Thoracic aorta (tissue), 2 donors: ENCODE data around the gene MTA2. TPM values are rescaled to one million over a fixed set of nuclear protein-coding genes. Genes with fewer than 3 reads are reported as not detected.

Experiments
- ATAC-seq: fragments of 150-250 bp; one replicate; pipeline ENCODE4 v1.8.0; 2017; ENCODE audit warnings: low read depth; ENCODE audit not compliant: insufficient number of reproducible peaks, low FRiP score
- DNase-seq: peaks from one replicate; pipeline ENCODE4 v3.0.0-alpha.2; 2020; ENCODE audit warnings: low spot score
- H3K27ac ChIP-seq, 2 donors: fragments of 200-600 bp; sonication (generic); 1 replicate in 1 of 2; 2 replicates in 1 of 2; pipeline ENCODE4 v1.5.1; 2016; ENCODE audit warnings: mild to moderate bottlenecking in 2 of 2, moderate library complexity in 2 of 2
- H3K27me3 ChIP-seq: fragments of 200-600 bp; sonication (generic); replicated peaks from 2 replicates; pipeline ENCODE4 v1.6.0; 2016; ENCODE audit warnings: mild to moderate bottlenecking; ENCODE audit not compliant: insufficient read depth
- H3K36me3 ChIP-seq: fragments of 200-600 bp; sonication (generic); one replicate; pipeline ENCODE4 v1.5.1; 2016
- H3K4me1 ChIP-seq, 2 donors: fragments of 200-600 bp; sonication (generic); 1 replicate in 1 of 2; 2 replicates in 1 of 2; pipeline versions ENCODE4 v1.5.1 to v1.6.0; 2016; ENCODE audit warnings: low read depth in 2 of 2, mild to moderate bottlenecking in 1 of 2; ENCODE audit not compliant: control insufficient read depth in 1 of 2
- H3K4me3 ChIP-seq: fragments of 200-600 bp; sonication (generic); 2 replicates; pipeline ENCODE4 v1.5.1; 2016; ENCODE audit warnings: mild to moderate bottlenecking
- H3K9me3 ChIP-seq: fragments of 200-600 bp; sonication (generic); 2 replicates; pipeline ENCODE4 v1.5.1; 2016
- CTCF ChIP-seq: fragments of 200-600 bp; sonication (generic); IDR thresholded peaks from one replicate; pipeline ENCODE4 v1.5.1; 2019; ENCODE audit warnings: antibody characterized with exemption
- total RNA-seq, 2 donors: library from RNA; depleted of rRNA; stranded (reverse); fragments of >200 nt; gene quantifications; one replicate each; pipeline versions ENCODE4 v1.1.0 to v1.2.3, GENCODE V29; 2016

The MTA2 gene
- total RNA-seq, 2 donors from 2014 or later: 55.9 to 124 TPM

GRCh38 chr11:62543680-62544444, 57.8 kb downstream of the MTA2 start:
- peaks cover 49 to 66% of the 10 kb centered on the region in 2 donors for H3K4me1 ChIP-seq
- DNase-seq: no peak
- ATAC-seq: no peak
- H3K9me3 ChIP-seq: no peaks in the 10 kb centered on the region
- TF ChIP-seq CTCF: no peak
- H3K4me3 ChIP-seq: peak overlapping the region; percentile 91
- H3K27ac ChIP-seq: peak overlapping the region; percentile 98
- H3K36me3 ChIP-seq: no peaks in the 10 kb centered on the region
- H3K27me3 ChIP-seq: no peaks in the 10 kb centered on the region

Other genes with a start within 250 kb of the MTA2 start
- not detected for gene SCGB1A1, start 182.8 kb downstream of the MTA2 start, total RNA-seq
- 1,000 to 10,000 TPM; 1,009 to 1,046 TPM for gene AHNAK, start 55.1 kb downstream of the MTA2 start, total RNA-seq
- 100 to 1,000 TPM; 719 to 780 TPM for gene EEF1G, start 28.0 kb downstream of the MTA2 start, total RNA-seq
- gene TUT1, start 10.3 kb downstream of the MTA2 start, total RNA-seq: 10 to 100 TPM in 1 of 2 donors, 1 to 10 TPM in 1; 9.5 to 12.5 TPM
- gene EML3, start 10.9 kb upstream of the MTA2 start, total RNA-seq: 100 to 1,000 TPM; 106 to 111 TPM
- gene ROM1, start 11.4 kb upstream of the MTA2 start, total RNA-seq: 10 to 100 TPM; 11.4 to 12.6 TPM
- 10 to 100 TPM; 27.5 to 30.3 TPM for gene B3GAT3, start 20.1 kb upstream of the MTA2 start, total RNA-seq
- gene GANAB, start 44.7 kb upstream of the MTA2 start, total RNA-seq: 100 to 1,000 TPM; 120 to 159 TPM
- gene INTS5, start 51.4 kb upstream of the MTA2 start, total RNA-seq: 10 to 100 TPM; 16.4 to 24.3 TPM
- 10 to 100 TPM; 20.5 to 28.6 TPM for gene C11orf98, start 63.3 kb upstream of the MTA2 start, total RNA-seq
- 1 to 10 TPM; 1.5 to 2.9 TPM for gene CSKMT, start 63.4 kb upstream of the MTA2 start, total RNA-seq
- gene UQCC3, start 69.8 kb upstream of the MTA2 start, total RNA-seq: 1 to 10 TPM; 2.3 to 7.3 TPM
- gene LBHD1, start 70.4 kb upstream of the MTA2 start, total RNA-seq: 1 to 10 TPM; 3.7 to 7.8 TPM
- gene UBXN1, start 77.2 kb upstream of the MTA2 start, total RNA-seq: 100 to 1,000 TPM in 1 of 2 donors, 10 to 100 TPM in 1; 88.6 to 159 TPM
- 10 to 100 TPM; 10.5 to 22.5 TPM for gene LRRN4CL, start 87.7 kb upstream of the MTA2 start, total RNA-seq
- 10 to 100 TPM; 14.0 to 50.9 TPM for gene BSCL2, start 105.6 kb upstream of the MTA2 start, total RNA-seq
- not detected for gene GNG3, start 105.8 kb upstream of the MTA2 start, total RNA-seq
- gene HNRNPUL2, start 125.6 kb upstream of the MTA2 start, total RNA-seq: 10 to 100 TPM; 21.3 to 41.8 TPM
- 10 to 100 TPM in 1 of 2 donors, 1 to 10 TPM in 1; 9.1 to 14.5 TPM for gene TTC9C, start 126.6 kb upstream of the MTA2 start, total RNA-seq
- gene ZBTB3, start 152.3 kb upstream of the MTA2 start, total RNA-seq: 1 to 10 TPM; 6.2 to 7.6 TPM
- gene POLR2G, start 159.7 kb upstream of the MTA2 start, total RNA-seq: 10 to 100 TPM; 37.0 to 54.4 TPM
- 10 to 100 TPM; 18.5 to 22.2 TPM for gene TAF6L, start 169.5 kb upstream of the MTA2 start, total RNA-seq
- 10 to 100 TPM; 45.6 to 70.8 TPM for gene TMEM179B, start 185.5 kb upstream of the MTA2 start, total RNA-seq
- 10 to 100 TPM; 11.1 to 30.2 TPM for gene TMEM223, start 190.1 kb upstream of the MTA2 start, total RNA-seq
- 100 to 1,000 TPM in 1 of 2 donors, 10 to 100 TPM in 1; 82.9 to 109 TPM for gene NXF1, start 203.6 kb upstream of the MTA2 start, total RNA-seq
- 10 to 100 TPM; 32.0 to 46.8 TPM for gene STX5, start 230.2 kb upstream of the MTA2 start, total RNA-seq
- gene TEX54, start 231.0 kb upstream of the MTA2 start, total RNA-seq: not detected
- 10 to 100 TPM; 19.8 to 55.2 TPM for gene WDR74, start 237.7 kb upstream of the MTA2 start, total RNA-seq